GM21717 (cell line): Measurements from ENCODE around the gene KRT7.
"Not testable (repeated sequence)": the region's sequence is repeated elsewhere in the genome, so short reads cannot be mapped to it uniquely, and the experiment has no call there.

ENCODE experiments used
- ATAC-seq: cut with Tn5 transposase; IDR thresholded peaks from one replicate; pipeline ENCODE4 v1.9.1; 2021; ENCODE audit warnings: mild to moderate bottlenecking, moderate library complexity; ENCODE audit not compliant: unreplicated experiment

Gene KRT7

DNA sequence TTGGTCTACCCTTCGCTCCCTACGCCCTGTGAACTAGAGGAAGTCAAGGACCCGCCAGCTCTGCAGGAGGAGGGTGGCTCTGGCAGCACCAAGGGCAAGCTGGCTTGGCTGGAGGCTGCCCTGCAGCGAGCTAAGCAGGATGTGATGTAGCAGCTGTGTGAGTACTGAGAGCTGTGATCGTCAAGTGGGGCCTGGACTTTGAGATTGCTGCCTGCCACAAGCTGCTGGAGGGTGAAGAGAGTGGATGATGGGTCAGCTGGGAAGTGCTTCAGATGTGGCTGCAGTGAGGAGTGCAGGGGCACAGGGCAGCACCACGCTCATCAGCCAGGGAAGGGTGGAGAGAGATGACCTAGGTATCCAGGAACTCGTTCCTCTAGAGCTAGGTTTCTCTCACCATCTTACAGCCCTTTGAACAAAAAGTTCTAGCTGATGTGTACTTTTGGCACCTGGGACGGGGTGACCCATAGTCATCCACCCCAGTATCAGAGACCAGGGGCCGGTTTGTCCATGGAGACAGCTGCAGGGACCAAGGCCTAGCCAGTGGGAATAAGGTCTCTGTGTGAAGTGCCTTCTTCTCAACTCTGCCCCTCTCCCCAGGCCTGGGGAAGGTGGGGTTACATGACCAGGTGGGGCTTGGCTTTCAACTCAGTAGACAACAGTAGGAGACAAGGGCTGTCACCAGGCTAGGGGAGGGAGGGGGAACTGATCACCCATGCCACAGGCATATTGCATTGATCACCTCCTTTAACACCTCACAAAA lies 44.6 kb downstream of the KRT7 start:
- ATAC-seq, result no peak

DNA sequence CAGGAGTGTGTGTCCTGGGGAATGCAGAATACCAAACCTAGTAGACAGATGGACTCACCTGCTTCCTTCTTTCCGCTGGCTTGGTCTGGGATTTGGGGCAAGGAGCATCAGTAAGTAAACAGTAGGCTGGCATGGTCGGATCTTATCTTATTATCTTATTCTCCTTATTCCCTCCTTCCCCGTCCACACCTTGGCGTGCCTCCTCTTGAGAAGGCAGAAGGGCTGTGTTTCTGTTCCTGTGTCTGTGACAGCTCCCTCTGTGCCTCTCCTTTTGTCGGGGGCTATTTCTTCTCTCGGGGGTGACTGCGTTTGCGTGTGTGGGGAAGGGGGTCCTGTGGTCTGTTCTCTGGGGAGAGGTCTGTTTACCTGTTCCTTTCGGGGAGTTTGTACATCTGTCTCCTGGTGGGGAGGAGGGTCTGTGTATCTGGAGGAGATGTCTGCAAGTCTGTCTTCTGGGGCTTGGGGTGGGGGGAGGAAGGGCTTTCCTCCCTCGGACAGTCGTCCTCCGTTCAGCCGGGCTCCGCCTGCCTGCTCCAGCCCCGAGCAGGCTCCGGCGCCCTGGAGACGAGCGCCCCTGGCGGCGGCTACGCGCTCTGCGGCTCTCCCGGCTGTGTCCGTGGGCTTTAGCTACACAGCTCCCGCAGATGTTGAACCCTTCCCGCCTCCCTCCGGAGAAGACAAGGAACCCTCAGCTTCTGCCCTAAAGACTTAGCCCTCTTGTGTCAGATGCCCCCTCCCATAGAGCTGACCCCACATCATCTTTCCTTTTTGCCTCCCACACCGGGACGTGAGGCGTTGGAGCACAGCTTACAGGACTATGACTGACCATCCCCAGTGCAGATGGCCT lies 45.8 kb downstream of the KRT7 start:
- ATAC-seq, result no peak

DNA sequence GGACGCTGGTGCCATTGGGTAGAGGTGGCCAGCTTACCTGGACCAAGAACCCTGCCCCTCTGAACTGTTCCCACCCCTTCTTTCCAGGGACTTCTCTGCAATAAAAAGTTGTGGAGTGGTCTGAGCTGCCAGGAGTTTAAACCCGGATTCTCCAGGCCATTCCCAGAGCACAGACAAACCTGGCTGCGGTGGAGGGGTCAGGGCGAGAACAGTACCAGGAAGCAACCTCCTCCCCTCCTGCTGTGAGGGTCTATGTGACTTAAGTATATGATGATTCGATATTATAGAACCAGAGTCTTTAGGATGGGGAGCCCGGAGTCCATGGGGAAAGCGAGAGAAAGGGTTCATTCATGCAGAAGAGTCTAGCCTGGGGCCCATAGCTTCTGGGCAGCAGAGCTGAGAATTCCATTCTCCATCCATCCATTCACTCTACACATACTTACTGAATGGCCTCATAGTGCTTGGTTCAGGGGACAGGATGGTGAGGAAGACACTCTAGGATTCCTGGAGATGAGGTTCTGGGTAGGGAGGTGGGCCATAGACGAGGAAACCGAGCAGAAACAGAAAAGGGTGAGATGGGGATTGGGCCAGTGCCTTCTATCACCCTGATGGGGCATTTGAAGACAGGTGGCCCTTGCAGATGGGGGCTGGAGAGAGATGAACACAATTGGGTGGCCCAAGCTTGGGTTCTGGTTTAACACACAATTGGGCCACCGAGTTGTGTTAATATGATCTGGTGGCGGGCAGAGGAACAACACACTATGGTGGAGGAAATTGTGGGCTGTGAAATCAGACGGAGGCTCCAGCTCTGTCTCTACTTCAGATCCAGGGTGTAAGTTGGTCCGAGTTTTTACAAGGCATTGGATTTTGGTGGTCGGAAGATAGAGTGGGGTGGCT lies 46.6 kb downstream of the KRT7 start:
- no peak for ATAC-seq

DNA sequence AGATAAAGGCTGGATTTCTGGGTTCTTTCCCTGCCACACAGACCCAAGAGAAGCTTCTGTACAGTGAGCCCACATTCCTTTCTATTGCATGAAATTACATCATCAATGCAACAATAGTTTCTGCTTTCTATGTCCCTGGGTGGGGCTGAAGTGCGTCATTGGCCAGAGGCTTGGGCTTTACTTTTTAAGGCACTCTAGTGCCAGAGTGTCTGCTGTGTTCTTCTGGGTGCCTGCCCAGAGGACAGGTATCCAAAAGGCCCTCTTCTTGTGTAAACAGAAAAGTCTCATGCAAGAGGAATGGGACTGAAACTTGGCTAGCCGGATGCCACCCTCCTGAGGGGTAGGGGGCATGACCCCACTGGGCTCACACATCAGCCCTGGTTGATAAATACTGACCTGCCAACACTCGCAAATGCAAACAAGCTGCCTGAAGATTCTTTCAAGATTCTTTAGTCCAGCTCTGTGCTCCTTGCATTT lies 47.3 kb downstream of the KRT7 start:
- no peak for ATAC-seq

DNA sequence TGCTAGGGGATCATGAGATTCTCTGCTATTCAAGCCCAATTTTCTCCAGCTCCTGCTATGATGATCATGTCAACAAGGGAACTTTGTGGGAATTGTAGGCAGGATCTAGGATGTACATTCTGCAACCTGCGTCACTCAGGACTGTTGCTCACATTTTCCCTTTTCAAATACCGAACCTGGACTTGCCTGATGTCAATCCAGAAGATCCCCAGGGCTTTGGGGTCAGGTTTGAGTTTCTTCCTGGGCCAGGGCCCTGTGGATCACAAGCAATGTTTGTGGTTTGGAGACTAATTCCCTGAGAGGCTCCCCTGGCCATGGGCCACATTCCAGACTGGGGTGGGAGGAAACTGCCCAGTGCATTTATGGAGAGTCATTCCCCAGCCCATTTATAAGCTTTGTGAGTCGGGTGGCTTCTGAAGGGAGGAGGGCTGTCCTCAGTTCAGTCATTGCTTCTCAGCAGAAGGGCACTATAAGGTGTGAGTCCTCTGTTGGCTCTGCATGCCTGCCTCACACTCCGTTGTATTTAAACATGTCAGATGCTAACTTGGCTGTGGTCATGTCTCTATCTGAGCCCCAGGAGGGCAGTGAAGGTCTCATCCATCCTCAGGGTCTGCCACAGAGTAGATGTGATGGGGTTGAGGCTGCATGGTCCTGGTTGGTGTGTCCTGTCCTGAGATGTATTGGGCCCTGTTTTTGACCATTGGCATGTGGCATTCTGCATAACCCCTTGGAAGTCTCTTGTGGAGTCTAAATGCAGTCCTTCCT lies 47.9 kb downstream of the KRT7 start:
- no peak for ATAC-seq

DNA sequence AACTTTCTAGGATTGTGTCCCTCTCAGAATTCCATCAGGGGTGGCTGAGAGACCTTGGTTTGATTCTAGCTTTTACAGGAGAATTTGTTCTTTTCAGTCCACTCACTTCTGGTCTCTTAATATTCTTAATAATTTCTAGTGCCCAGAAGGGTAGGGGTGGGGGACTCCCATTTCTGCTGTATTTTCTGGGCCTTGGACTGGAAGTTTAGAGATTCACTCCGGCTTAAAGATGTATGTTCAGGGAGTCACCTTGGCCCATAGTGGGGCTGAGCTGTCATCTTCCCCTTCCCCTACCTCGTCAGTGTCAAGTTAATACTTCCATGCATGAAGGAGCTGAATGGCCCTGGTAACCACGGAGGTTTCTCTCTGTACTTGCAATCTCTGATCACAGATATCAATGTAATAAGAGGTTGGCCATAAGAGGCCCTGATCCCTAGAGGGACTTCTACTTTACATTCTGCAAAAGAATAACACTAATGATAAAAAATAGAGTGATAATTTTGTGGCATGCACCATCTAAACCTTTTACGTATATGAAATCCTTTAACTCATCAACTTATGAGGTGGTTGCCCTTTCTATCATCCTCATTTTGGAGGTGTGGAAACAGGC lies 51.6 kb downstream of the KRT7 start:
- no peak for ATAC-seq

DNA sequence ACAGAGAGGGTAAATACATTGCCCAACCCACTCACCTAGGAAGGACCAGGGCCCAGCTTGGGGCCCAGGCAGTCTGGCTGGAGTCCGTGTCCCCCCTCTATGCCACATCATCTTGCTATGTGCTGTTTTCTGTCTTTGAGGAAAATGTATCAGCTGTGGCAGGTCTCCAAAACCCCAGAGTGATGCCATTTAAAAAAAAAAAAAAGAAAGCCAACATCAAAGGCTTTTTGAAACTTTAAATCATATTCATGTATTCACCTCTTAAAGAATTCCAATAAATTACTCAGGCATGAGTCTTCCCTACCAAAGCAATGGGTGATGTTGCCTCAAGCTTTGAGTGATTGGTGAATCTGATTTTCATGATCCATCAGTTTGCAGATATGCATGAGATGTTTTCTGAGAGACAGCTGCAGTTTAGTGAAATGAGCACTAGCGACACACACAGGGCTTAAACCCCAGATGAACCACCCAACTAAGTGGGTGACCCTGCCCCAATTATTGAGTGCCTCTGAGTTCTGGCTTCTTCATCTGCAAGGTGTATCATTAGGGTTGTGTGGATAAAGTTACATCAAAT lies 52.2 kb downstream of the KRT7 start:
- no peak for ATAC-seq

DNA sequence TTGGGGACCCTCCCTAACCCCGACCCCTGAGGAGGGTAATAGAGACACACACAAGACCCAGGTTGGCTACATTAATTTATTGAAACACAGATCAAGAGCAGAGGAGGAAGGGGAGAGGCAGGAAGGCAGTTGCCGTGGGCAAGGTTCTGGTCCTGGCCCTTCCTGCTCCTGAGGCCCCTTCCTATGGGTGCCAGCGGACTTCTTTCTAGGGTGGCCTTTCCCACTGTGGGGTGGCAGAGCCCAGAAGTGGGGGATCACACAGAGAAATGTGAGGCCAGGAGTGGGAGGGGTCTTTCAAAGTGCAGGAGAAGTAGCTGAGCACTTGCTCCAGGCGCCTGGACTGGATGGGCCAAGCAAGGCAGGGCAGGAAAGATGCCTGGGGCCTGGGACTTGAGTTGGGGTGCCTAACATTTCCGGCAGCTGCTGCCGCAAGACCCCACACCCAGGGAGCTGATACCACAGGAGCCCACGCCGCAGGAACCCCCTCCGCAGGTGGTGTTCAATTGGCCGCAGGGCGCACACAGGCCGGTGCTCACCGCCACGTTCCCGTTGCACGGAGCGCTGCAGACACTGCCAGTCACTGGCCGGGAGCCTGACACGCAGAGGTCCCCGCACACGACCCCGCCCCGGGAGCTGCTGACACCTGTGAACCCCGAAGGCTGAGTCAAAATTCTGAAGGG lies 52.9 kb downstream of the KRT7 start:
- no peak for ATAC-seq

DNA sequence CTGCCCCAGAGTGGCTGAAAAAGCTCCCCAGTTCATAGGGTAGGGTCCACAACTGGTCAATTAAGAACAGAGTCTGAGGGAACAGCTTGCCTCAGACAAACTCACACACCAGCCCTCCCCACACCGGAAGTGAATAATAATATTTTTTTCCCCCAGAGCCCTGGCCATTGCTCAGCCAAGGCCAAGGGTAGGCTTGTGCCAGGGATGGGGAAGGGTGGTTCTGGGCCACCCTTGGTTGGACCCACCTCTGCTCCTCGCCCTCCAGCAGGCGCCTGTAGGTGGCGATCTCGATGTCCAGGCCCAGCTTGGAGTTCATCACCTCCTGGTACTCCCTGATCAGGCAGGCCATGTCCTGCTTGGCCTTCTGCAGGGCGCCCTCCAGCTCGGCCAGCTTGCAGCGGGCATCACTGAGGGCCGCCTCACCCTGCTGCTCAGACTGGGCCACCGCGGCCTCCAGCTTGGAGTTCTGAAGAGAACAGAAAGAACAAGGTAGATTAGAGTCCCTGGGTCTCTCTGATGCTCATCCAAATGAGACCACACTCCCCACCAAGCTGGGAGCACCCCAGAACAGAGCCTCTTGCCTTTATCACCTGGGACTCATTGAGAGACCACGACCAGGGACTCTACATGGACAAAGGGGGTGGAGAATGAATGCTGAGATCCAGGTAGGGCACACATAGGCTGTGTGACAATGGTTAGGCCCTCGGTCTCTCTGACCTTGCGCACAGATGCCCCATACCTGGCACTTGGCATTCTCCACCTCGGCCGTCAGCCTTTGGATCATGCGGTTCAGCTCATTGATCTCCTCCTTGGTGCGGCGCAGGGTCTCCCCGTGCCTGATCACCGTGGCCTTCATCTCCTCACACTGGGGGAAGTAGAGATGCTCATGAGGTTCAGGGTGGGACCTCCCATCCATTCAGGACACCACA lies 54.1 kb downstream of the KRT7 start:
- ATAC-seq, result not testable (repeated sequence)

DNA sequence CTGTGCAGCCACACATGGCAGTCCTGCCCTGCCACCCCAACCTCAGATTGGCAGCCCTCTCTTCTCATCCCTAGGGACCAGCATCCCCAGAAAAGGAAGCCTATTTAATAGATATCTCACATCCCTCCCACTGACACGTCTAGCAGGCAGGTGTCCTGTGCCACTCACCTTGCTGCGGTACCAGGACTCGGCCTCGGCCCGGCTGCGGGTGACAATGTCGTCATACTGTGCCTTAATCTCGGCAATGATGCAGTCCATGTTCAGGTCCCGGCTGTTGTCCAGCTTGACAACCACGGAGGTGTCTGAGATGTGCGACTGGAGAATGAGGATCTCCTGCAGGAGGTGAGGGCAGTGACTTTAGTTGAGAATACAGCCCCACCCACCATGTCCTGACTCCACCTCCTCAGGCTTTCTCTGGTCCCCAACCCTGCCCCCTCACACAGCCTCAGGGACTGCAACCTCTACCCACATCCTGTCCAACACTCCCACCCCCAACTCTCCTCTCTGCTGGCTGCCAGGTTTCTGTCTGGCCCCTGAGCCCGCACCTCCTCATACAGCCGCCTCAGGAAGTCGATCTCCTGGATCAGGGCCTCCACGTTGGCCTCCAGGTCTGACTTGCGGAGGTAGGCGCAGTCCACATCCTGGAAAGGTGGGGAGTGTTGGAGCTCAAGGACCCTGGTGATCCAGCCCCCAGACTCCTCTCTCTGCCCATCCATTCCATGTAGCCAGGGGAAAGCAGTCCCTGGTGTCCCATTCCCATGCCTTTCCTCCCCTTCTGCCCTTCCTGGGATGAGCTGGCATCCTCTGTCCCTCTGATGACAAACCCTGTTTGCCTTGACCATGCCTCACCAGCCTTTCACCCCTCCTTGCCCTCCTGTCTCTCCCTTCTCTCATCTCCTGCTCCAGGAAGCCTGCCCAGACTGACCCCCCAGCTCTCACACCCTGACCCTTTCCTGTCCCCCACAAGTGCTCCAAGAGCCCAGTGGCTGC lies 55.1 kb downstream of the KRT7 start:
- ATAC-seq, result not testable (repeated sequence)

DNA sequence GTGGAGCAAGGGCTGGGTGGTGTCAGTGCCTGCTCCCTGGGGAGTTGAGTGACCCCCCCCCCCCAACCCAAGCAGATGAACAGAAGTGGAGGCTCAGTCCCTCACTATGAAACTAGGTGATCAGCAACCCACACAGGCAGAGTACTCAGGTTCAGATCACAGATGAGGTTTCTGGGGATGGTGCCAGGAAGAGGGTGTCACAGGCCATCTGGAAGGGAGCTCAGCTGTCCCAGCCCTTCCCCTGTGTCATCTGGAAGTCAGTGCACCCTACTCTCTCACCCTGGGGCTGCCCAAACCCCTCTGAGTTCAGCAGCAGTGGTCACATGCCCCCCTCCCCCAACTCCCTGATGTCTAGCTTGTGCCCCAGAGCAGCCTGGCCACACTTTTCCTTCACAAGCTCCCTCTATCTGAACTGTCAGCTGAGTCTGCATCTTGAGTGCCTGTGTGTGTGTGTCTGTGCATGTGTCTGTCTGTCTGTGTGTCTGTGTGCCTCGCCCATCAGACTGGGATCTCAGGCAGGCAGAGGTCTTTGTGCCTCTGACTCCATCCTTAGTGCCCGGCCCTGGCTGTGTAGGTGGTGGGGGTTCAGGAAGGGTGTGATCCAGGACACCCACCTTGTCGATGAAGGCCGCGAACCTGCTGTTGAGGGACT lies 57.6 kb downstream of the KRT7 start:
- ATAC-seq, result not testable (repeated sequence)

DNA sequence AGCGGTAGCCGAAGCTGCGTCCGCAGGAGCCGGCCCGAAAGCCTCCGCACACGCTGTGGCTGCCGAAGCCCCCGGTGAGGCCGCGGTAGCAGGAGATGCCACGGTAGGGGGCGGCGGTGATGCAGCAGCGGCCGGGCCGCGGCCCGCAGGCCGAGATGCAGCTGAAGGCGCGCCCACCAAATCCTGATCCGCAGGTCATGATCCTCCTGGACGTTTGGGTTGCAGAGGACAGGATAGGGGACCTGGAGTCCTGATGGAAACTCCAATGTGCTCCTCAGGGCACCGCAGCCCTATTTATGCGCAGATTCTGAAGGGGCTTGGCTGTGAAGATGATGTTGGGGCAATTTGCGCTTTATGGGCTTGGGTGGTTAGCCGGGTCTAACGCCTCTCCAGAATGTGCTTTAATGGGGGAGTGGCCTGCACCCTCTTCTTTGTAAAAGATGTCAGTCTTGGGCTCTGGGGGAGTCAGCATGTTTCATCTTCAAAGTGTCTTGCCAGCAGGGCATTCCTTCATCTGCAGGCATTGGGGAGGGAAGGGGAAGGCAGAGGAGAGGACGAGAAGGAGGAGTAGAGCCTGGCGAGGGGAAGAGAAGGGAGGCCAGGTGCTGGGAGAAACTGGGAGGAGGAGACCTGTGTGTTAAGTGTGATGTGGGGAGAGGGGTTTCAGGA lies 58.4 kb downstream of the KRT7 start, which contains the start of gene KRT81:
KRT81 (minus strand) TSS at position 268 of the 669 bp plus-strand sequence; CDS start at position 199, 69 bp downstream.
- no peak for ATAC-seq

DNA sequence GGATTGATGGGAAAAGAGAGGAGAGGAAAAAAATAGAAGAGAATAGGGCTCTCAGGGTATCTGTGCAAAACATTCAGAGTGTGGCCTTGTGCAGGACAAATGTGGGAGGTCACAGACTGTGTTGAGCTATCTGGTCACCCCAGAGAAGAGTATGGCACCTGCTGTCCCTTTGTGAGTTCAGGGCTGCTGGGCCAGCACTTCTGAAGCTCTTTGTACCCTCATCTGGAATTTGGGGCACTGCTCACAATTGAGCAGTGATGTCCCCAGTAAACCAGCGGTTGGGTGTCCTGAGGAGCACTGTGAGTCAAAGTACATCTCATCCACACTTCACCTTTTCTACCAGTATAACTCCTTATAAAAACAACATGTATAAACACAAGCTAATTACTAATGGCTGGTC lies 60.9 kb downstream of the KRT7 start:
- no peak for ATAC-seq

DNA sequence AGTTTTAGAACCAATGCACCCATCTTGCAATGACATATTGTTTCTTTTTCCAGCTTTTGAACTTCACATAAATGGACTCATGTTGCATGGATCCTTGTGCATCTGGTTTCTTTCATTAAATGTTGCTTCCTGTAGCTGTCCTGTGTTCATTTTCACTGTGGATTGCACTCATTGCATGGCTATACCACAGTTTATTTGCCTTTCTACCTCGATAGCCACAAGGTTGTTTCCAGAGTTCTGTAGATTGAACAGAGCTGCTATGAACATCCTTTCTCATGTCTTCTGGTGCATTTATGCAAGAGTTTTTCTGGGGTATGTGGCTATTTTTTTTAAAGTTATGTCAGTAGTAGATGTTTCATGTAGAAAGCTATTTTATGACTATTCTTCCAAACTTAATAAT lies 61.8 kb downstream of the KRT7 start:
- ATAC-seq, result no peak

DNA sequence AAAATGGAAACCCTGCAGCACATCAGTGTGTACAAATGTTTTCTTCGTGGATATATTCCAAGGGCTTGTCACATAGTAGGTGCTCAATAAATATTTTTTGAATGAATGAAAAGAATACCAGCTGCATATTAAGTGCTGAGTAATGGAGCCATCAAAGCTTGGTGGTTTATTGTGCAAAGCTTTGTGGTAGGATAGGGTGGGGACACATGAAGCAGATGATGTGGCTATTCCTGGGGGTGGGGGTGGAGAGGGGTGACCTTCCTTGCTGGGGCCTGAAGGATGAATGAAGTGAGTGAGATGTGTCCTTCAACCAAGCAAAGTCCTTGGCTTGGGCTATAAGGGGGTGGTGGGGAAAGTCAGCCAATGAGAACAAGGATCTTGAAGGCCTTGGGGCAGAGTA lies 62.6 kb downstream of the KRT7 start:
- ATAC-seq, result no peak
